ENCODE results near the gene SRRM4.

The SRRM4 gene

DNA sequence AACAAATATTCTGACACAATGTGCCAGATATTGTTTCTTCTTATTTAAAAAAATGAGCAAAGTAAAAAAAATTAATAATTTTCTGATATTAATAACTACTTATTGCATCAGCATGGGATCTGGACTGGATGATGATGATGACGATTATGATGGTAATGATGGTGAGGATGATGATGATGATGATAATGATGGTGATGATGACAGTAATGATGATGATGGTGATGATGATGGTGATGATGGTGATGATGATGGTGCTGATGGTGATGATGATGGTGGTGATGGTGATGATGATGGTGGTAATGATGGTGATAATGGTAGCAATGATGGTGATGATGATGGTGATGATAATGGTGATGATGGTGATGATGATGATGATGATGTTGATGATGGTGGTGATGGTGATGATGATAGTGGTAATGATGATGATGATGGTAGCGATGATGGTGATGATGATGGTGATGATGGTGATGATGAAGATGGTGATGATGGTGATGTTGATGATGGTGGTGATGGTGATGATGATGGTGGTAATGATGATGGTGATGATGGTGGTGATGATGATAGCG, 94.0 kb downstream of the SRRM4 start:
- TF ChIP-seq, protein P1, sequence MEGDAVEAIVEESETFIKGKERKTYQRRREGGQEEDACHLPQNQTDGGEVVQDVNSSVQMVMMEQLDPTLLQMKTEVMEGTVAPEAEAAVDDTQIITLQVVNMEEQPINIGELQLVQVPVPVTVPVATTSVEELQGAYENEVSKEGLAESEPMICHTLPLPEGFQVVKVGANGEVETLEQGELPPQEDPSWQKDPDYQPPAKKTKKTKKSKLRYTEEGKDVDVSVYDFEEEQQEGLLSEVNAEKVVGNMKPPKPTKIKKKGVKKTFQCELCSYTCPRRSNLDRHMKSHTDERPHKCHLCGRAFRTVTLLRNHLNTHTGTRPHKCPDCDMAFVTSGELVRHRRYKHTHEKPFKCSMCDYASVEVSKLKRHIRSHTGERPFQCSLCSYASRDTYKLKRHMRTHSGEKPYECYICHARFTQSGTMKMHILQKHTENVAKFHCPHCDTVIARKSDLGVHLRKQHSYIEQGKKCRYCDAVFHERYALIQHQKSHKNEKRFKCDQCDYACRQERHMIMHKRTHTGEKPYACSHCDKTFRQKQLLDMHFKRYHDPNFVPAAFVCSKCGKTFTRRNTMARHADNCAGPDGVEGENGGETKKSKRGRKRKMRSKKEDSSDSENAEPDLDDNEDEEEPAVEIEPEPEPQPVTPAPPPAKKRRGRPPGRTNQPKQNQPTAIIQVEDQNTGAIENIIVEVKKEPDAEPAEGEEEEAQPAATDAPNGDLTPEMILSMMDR (IDR thresholded peaks at IDR 0.05; ENCODE audit: insufficient read depth, low read depth, low read length, missing control alignments), result no peak
- no peak overlapping the region for H3K4me3 ChIP-seq (ENCODE audit: low read length)
- no peak for DNase-seq (ENCODE audit: low read depth)

- no peak for DNase-seq (ENCODE audit: low read depth)
- TF ChIP-seq, protein P1 (IDR thresholded peaks at IDR 0.05; ENCODE audit: insufficient read depth, low read depth, low read length, missing control alignments), result no peak
- no peak overlapping the region for H3K4me3 ChIP-seq (ENCODE audit: low read length)
Observed at GRCh38 chr12:119075918-119076317, 94.6 kb downstream of the SRRM4 start.

DNA sequence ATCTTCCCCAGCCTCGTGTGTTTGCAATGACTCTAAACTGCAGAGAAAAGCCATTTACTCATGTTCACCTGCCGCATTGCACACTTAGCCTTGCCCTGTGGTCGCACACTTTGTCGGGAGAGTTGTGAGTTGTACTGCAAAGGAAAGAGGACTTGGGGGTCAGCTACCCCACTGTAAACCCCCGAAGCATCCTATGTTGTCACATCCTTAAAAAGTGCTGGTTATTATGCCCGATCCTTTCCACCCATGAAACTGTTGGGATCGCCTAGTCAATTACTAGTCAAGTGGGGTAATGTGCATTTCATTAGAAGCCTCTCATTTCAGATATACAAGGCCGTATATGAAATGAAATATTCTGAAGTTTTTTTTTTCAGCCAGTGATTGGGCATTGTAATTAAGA, 98.2 kb downstream of the SRRM4 start:
- DNase-seq (ENCODE audit: low read depth), result no peak
- TF ChIP-seq, protein P1 (IDR thresholded peaks at IDR 0.05; ENCODE audit: insufficient read depth, low read depth, low read length, missing control alignments), result no peak
- no peak overlapping the region for H3K4me3 ChIP-seq (ENCODE audit: low read length)

- no peak for DNase-seq (ENCODE audit: low read depth)
- no peak overlapping the region for H3K4me3 ChIP-seq (ENCODE audit: low read length)
- TF ChIP-seq, protein P1 (IDR thresholded peaks at IDR 0.05; ENCODE audit: insufficient read depth, low read depth, low read length, missing control alignments), result no peak
Observed at GRCh38 chr12:119082016-119082415, 100.7 kb downstream of the SRRM4 start.

DNA sequence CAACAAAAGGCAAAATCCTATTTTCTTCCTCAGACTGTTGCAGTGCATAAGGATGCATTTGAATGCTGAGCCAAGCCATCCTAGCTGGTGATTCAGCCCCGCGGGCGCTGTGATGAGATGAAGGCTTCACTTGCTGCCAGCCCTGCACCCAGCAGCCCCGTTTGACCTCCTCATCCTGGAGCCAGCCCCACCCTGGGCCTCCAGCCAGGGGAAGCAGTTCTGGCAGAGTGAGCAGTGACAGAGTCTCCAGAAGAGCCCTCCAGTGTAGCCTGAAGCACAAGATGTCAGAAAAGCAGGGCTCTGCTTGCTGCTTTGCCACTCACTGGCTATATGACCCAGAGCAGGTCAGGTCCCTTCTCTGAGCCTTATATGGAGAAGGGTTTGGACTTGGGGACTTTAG, 101.2 kb downstream of the SRRM4 start:
- TF ChIP-seq, protein P1 (IDR thresholded peaks at IDR 0.05; ENCODE audit: insufficient read depth, low read depth, low read length, missing control alignments), result no peak
- DNase-seq (ENCODE audit: low read depth), result no peak
- no peak overlapping the region for H3K4me3 ChIP-seq (ENCODE audit: low read length)

- DNase-seq (ENCODE audit: low read depth), result no peak
- no peak overlapping the region for H3K4me3 ChIP-seq (ENCODE audit: low read length)
- TF ChIP-seq, protein P1 (IDR thresholded peaks at IDR 0.05; ENCODE audit: insufficient read depth, low read depth, low read length, missing control alignments), result no peak
Observed at GRCh38 chr12:119088685-119089379, 107.5 kb downstream of the SRRM4 start.

All from epithelial cell of esophagus (primary cell).